Neural cell (in vitro differentiated cells): ENCODE results near the gene XXYLT1. TPM values are rescaled to one million over a fixed set of nuclear protein-coding genes. Genes with fewer than 3 reads are reported as not detected.

Experiments used
- H2AFZ ChIP-seq: fragments of 200-600, 300-800 bp; sonication (generic), shearing (Covaris generic); 2 replicates; pipeline ENCODE4 v1.6.0; 2014; ENCODE audit warnings: low read depth, mild to moderate bottlenecking, antibody characterized with exemption, low read length, moderate library complexity
- H3F3A ChIP-seq: fragments of 200-600 bp; shearing (Covaris generic); 2 replicates; pipeline ENCODE4 v1.6.1; 2016; ENCODE audit warnings: mild to moderate bottlenecking, moderate library complexity, mixed read lengths, antibody characterized with exemption, low read length; ENCODE audit not compliant: insufficient read depth, poor library complexity, severe bottlenecking
- H3K27ac ChIP-seq: fragments of 200-600, 300-800 bp; sonication (generic), shearing (Covaris generic); 2 replicates; pipeline ENCODE4 v1.5.1; 2014; ENCODE audit warnings: mild to moderate bottlenecking, low read length, moderate library complexity
- H3K27me3 ChIP-seq: fragments of 300-800, 200-600 bp; sonication (generic), shearing (Covaris generic); 2 replicates; pipeline ENCODE4 v1.6.0; 2014; ENCODE audit warnings: mild to moderate bottlenecking, low read depth, low read length, moderate library complexity; ENCODE audit not compliant: insufficient read depth
- H3K36me3 ChIP-seq: fragments of 300-800, 200-600 bp; sonication (generic), shearing (Covaris generic); 2 replicates; pipeline ENCODE4 v1.5.1; 2014; ENCODE audit warnings: mild to moderate bottlenecking, antibody characterized with exemption, low read length, moderate library complexity; ENCODE audit not compliant: insufficient read depth
- H3K4me2 ChIP-seq: fragments of 300-800, 200-600 bp; sonication (generic), shearing (Covaris generic); 2 replicates; pipeline ENCODE4 v1.6.0; 2014; ENCODE audit warnings: mild to moderate bottlenecking, low read length
- H3K4me3 ChIP-seq: fragments of 300-800, 200-600 bp; sonication (generic), shearing (Covaris generic); 2 replicates; pipeline ENCODE4 v1.5.1; 2014; ENCODE audit warnings: mild to moderate bottlenecking, low read length, moderate library complexity
- H3K79me2 ChIP-seq: fragments of 200-600 bp; shearing (Covaris generic); replicated peaks from 2 replicates; pipeline ENCODE4 v1.6.0; 2014; ENCODE audit warnings: mild to moderate bottlenecking, low read length, moderate library complexity; ENCODE audit not compliant: insufficient read depth
- H3K9ac ChIP-seq: fragments of 300-800, 200-600 bp; sonication (generic), shearing (Covaris generic); 2 replicates; pipeline ENCODE4 v1.6.1; 2016; ENCODE audit warnings: mild to moderate bottlenecking, low read length, mixed read lengths
- H3K9me2 ChIP-seq: fragments of 200-600 bp; shearing (Covaris generic); 2 replicates; pipeline ENCODE4 v1.6.1; 2016; ENCODE audit warnings: mild to moderate bottlenecking, low read length, mixed read lengths; ENCODE audit not compliant: insufficient read depth
- H3K9me3 ChIP-seq: fragments of 200-600, 300-800 bp; sonication (generic), shearing (Covaris generic); 2 replicates; pipeline ENCODE4 v1.6.1; 2016; ENCODE audit warnings: mild to moderate bottlenecking, mixed run types, low read length, moderate library complexity, mixed read lengths
- H4K20me1 ChIP-seq: fragments of 200-600 bp; shearing (Covaris generic); 2 replicates; pipeline ENCODE4 v1.6.1; 2016; ENCODE audit warnings: mild to moderate bottlenecking, mixed run types; ENCODE audit not compliant: insufficient read depth
- CTCF ChIP-seq: fragments of 450-650 bp; IDR thresholded peaks from 2 replicates; pipeline ENCODE4 v1.5.1; 2014; ENCODE audit warnings: antibody characterized with exemption, mild to moderate bottlenecking, moderate library complexity; ENCODE audit not compliant: poor library complexity, severe bottlenecking
- EP300 ChIP-seq: fragments of 450-650 bp; conservative IDR thresholded peaks from 2 replicates; pipeline ENCODE4 v1.6.1; 2014; ENCODE audit warnings: antibody characterized with exemption, mild to moderate bottlenecking, moderate library complexity; ENCODE audit not compliant: poor library complexity, severe bottlenecking
- EZH2 ChIP-seq: fragments of 200-600, 300-800 bp; shearing (Covaris generic), sonication (generic); IDR thresholded peaks from 2 replicates; pipeline ENCODE4 v1.6.1; 2014; ENCODE audit warnings: antibody characterized with exemption, low read length, borderline replicate concordance, mild to moderate bottlenecking; ENCODE audit not compliant: insufficient read depth, poor library complexity, severe bottlenecking
- MXI1 ChIP-seq: fragments of 450-650 bp; conservative IDR thresholded peaks from 2 replicates; pipeline ENCODE4 v1.6.1; 2014; ENCODE audit warnings: antibody characterized with exemption, mild to moderate bottlenecking; ENCODE audit not compliant: poor library complexity, severe bottlenecking
- POLR2AphosphoS5 ChIP-seq: IDR thresholded peaks from 2 replicates; pipeline ENCODE4 v1.6.1; 2012
- RAD21 ChIP-seq: fragments of 450-650 bp; conservative IDR thresholded peaks from 2 replicates; pipeline ENCODE4 v1.6.1; 2014; ENCODE audit warnings: antibody characterized with exemption, mild to moderate bottlenecking, moderate library complexity
- REST ChIP-seq: IDR thresholded peaks from 2 replicates; pipeline ENCODE4 v1.6.1; 2012; ENCODE audit warnings: borderline replicate concordance
- SMC3 ChIP-seq: fragments of 450-650 bp; conservative IDR thresholded peaks from 2 replicates; pipeline ENCODE4 v1.6.1; 2014; ENCODE audit warnings: antibody characterized with exemption, mild to moderate bottlenecking, moderate library complexity; ENCODE audit not compliant: poor library complexity
- TAF1 ChIP-seq: IDR thresholded peaks from 2 replicates; pipeline ENCODE4 v1.6.1; 2012; ENCODE audit warnings: low read depth
- polyA minus RNA-seq: library from RNA; depleted of rRNA, polyadenylated mRNA; stranded (reverse); fragments of >200 nt; gene quantifications from 2 replicates; pipeline ENCODE4 v1.2.3, GENCODE V29; 2014
- polyA plus RNA-seq: library from polyadenylated mRNA; depleted of rRNA; stranded (reverse); fragments of >200 nt; gene quantifications from 2 replicates; pipeline ENCODE4 v1.2.3, GENCODE V29; 2014

Gene XXYLT1
- polyA plus RNA-seq (25.4 and 29.7 TPM in 2 replicates), polyA minus RNA-seq (30.2 and 31.9 TPM in 2 replicates)

- H3K9ac ChIP-seq = peak within 1 kb of the TSS; percentile 71
- no peaks in the 10 kb centered on the region for H3K27me3 ChIP-seq
- H3K9me2 ChIP-seq = no peaks in the 10 kb centered on the region
- peak within 1 kb of the TSS; percentile 79 for H3K4me2 ChIP-seq
- no peak for TF ChIP-seq EP300
- no peak for TF ChIP-seq REST
- peak; percentile 68 for TF ChIP-seq SMC3
- TF ChIP-seq TAF1 = peak; percentile 46
- TF ChIP-seq EZH2 = no peak
- TF ChIP-seq RAD21 = peak; percentile 58
- TF ChIP-seq POLR2AphosphoS5 = peak; percentile 56
- TF ChIP-seq MXI1 = peak; percentile 89
- peak; percentile 87 for TF ChIP-seq CTCF
- no peaks in the 10 kb centered on the region for H3F3A ChIP-seq
- H3K79me2 ChIP-seq = peaks cover 5% of the 10 kb centered on the region
- peak within 1 kb of the TSS; percentile 62 for H3K27ac ChIP-seq
- H4K20me1 ChIP-seq = no peaks in the 10 kb centered on the region
- H3K36me3 ChIP-seq = no peaks in the 10 kb centered on the region
- H3K9me3 ChIP-seq = no peaks in the 10 kb centered on the region
- peak within 1 kb of the TSS; percentile 75 for H2AFZ ChIP-seq
- peak within 1 kb of the TSS; percentile 90 for H3K4me3 ChIP-seq
These were observed at the start of gene XXYLT1 for GRCh38 chr3:195270817-195271409. TSS of gene XXYLT1 (minus strand) at chr3:195271159. CDS start at chr3:195271058, 101 bp downstream.

- Histone ChIP-seq H3K9me3 (peaks cover 8% of the 10 kb centered on the region), H3K27me3 (no peaks in the 10 kb centered on the region), H3K9me2 (no peaks in the 10 kb centered on the region), H3K27ac (no peak overlapping the region), H3K4me2 (no peak overlapping the region), H2AFZ (no peak overlapping the region), H4K20me1 (no peaks in the 10 kb centered on the region), H3F3A (no peaks in the 10 kb centered on the region), H3K4me3 (no peak overlapping the region), H3K36me3 (peaks cover 16% of the 10 kb centered on the region), H3K79me2 (no peaks in the 10 kb centered on the region), H3K9ac (no peak overlapping the region)
- no peak for TF ChIP-seq EP300
- no peak for TF ChIP-seq EZH2
- no peak for TF ChIP-seq MXI1
- no peak for TF ChIP-seq RAD21
- TF ChIP-seq SMC3 = no peak
- no peak for TF ChIP-seq REST
- no peak for TF ChIP-seq POLR2AphosphoS5
- TF ChIP-seq TAF1 = no peak
- TF ChIP-seq CTCF = no peak
These were observed 48.1 kb upstream of the XXYLT1 start for GRCh38 chr3:195319060-195319459.
